Adrenal gland (tissue), 12 donors: ENCODE measurements around the gene TUBA1A. TPM values are rescaled to one million over a fixed set of nuclear protein-coding genes. Genes with fewer than 3 reads are reported as not detected.

ENCODE experiments used
- polyA plus RNA-seq, 3 donors: library from polyadenylated mRNA; stranded (reverse); fragments of 200-250 nt in 2 of 3; fragments of 350-450 nt in 1 of 3; fragmentation: Illumina TruSeq in 1 of 3; extraction: RNeasy Lipid Tissue Mini Kit (QIAGEN cat#74804) in 1 of 3; gene quantifications; one replicate each; pipeline ENCODE4 v1.2.3, GENCODE V29; 2013 to 2014
- small RNA-seq, 2 donors: library from RNA; depleted of rRNA; stranded (forward); fragments of <200 nt; gene quantifications; one replicate each; pipeline ENCODE3, GENCODE V24; 2016
- total RNA-seq, 9 donors: library from RNA; depleted of rRNA in 4 of 9; stranded (reverse); fragments of >200 nt in 4 of 9; fragments of 120-200 nt in 1 of 9; fragmentation: NEBNext Ultra II Directional in 1 of 9; extraction: Animal tissue kit (Norgen Biotek cat#: 25700) in 1 of 9; gene quantifications; one replicate each; pipeline versions ENCODE4 v1.1.0 to v1.2.4, GENCODE V29; 2013 to 2023
- donor health status: healthy with polysubstance abuse.
- donor health status: Bipolar disorder and iron deficiency.
- donor health status: DM: yes; HTN: yes; CAD: no.
- donor health status: DM: no; HTN: no; CAD: no.
- donor health status: DM: no; HTN: no; CAD: no.
- donor health status: DM: yes; HTN: yes; CAD: no.

TUBA1A gene
- total and polyA plus RNA-seq, 12 donors: 59.1 to 315 (median 144) TPM

Small RNAs within 50 kb of the gene (small RNA-seq; reads per million reads assigned to genes)
- gene RF00017: 0 reads per million in 2 donors

Other genes starting within 250 kb of the TUBA1A start
- gene ARF3, start 231.6 kb downstream of the TUBA1A start, total RNA-seq: 100 to 1,000 TPM in 5 of 9 donors, 10 to 100 TPM in 4; 73.1 to 237 (median 118) TPM
- gene ARF3, start 231.6 kb downstream of the TUBA1A start, polyA plus RNA-seq: 100 to 1,000 TPM in 1 of 3 donors, 10 to 100 TPM in 2; 55.2 to 172 (median 62.5) TPM
- under 1 TPM in 4 of 9 donors, not detected in 5; 0.11 to 0.40 (median 0.17) TPM for gene WNT10B, start 217.3 kb downstream of the TUBA1A start, total RNA-seq
- under 1 TPM in 2 of 3 donors, not detected in 1; 0.84 to 0.88 TPM for gene WNT10B, start 217.3 kb downstream of the TUBA1A start, polyA plus RNA-seq
- gene WNT1, start 210.8 kb downstream of the TUBA1A start, total RNA-seq: not detected
- not detected for gene WNT1, start 210.8 kb downstream of the TUBA1A start, polyA plus RNA-seq
- 1 to 10 TPM in 1 of 9 donors, under 1 TPM in 7, not detected in 1; 0.08 to 2.2 (median 0.54) TPM for gene DDN, start 189.7 kb downstream of the TUBA1A start, total RNA-seq
- gene DDN, start 189.7 kb downstream of the TUBA1A start, polyA plus RNA-seq: under 1 TPM; 0.08 to 0.17 (median 0.15) TPM
- gene PRKAG1, start 170.3 kb downstream of the TUBA1A start, total RNA-seq: 10 to 100 TPM; 70.1 to 89.6 (median 82.4) TPM
- gene PRKAG1, start 170.3 kb downstream of the TUBA1A start, polyA plus RNA-seq: 100 to 1,000 TPM in 1 of 3 donors, 10 to 100 TPM in 2; 60.1 to 141 (median 71.6) TPM
- 10 to 100 TPM; 21.2 to 80.9 (median 56.4) TPM for gene KMT2D, start 128.3 kb downstream of the TUBA1A start, total RNA-seq
- 100 to 1,000 TPM in 1 of 3 donors, 10 to 100 TPM in 2; 25.6 to 140 (median 31.4) TPM for gene KMT2D, start 128.3 kb downstream of the TUBA1A start, polyA plus RNA-seq
- 1 to 10 TPM in 1 of 9 donors, under 1 TPM in 4, not detected in 4; 0.28 to 1.8 (median 0.36) TPM for gene RHEBL1, start 119.1 kb downstream of the TUBA1A start, total RNA-seq
- under 1 TPM; 0.26 to 0.71 (median 0.32) TPM for gene RHEBL1, start 119.1 kb downstream of the TUBA1A start, polyA plus RNA-seq
- gene DHH, start 94.3 kb downstream of the TUBA1A start, total RNA-seq: 1 to 10 TPM in 2 of 9 donors, under 1 TPM in 7; 0.18 to 5.9 (median 0.51) TPM
- gene DHH, start 94.3 kb downstream of the TUBA1A start, polyA plus RNA-seq: under 1 TPM; 0.13 to 0.84 (median 0.16) TPM
- gene LMBR1L, start 78.2 kb downstream of the TUBA1A start, total RNA-seq: 100 to 1,000 TPM in 1 of 9 donors, 10 to 100 TPM in 8; 20.6 to 103 (median 74.5) TPM
- 100 to 1,000 TPM in 2 of 3 donors, 10 to 100 TPM in 1; 30.3 to 136 (median 121) TPM for gene LMBR1L, start 78.2 kb downstream of the TUBA1A start, polyA plus RNA-seq
- gene TUBA1B, start 57.7 kb downstream of the TUBA1A start, total RNA-seq: 100 to 1,000 TPM; 174 to 705 (median 415) TPM
- 100 to 1,000 TPM; 190 to 830 (median 244) TPM for gene TUBA1B, start 57.7 kb downstream of the TUBA1A start, polyA plus RNA-seq
- 100 to 1,000 TPM in 5 of 9 donors, 10 to 100 TPM in 4; 30.1 to 158 (median 107) TPM for gene TUBA1C, start 76.0 kb upstream of the TUBA1A start, total RNA-seq
- 100 to 1,000 TPM in 1 of 3 donors, 10 to 100 TPM in 2; 43.7 to 292 (median 79.6) TPM for gene TUBA1C, start 76.0 kb upstream of the TUBA1A start, polyA plus RNA-seq
- gene PRPH, start 106.1 kb upstream of the TUBA1A start, total RNA-seq: 10 to 100 TPM in 1 of 9 donors, 1 to 10 TPM in 3, under 1 TPM in 2, not detected in 3; 0.16 to 16.5 (median 3.5) TPM
- 10 to 100 TPM in 1 of 3 donors, 1 to 10 TPM in 2; 5.9 to 27.8 (median 9.6) TPM for gene PRPH, start 106.1 kb upstream of the TUBA1A start, polyA plus RNA-seq
- gene TROAP, start 134.2 kb upstream of the TUBA1A start, total RNA-seq: 1 to 10 TPM in 7 of 9 donors, under 1 TPM in 1, not detected in 1; 0.53 to 9.5 (median 1.9) TPM
- gene TROAP, start 134.2 kb upstream of the TUBA1A start, polyA plus RNA-seq: 1 to 10 TPM; 1.1 to 1.8 (median 1.1) TPM
- under 1 TPM in 2 of 9 donors, not detected in 7; 0.14 to 0.20 TPM for gene C1QL4, start 148.1 kb upstream of the TUBA1A start, total RNA-seq
- gene C1QL4, start 148.1 kb upstream of the TUBA1A start, polyA plus RNA-seq: not detected
- 1 to 10 TPM in 2 of 9 donors, under 1 TPM in 7; 0.55 to 2.9 (median 0.74) TPM for gene DNAJC22, start 157.8 kb upstream of the TUBA1A start, total RNA-seq
- gene DNAJC22, start 157.8 kb upstream of the TUBA1A start, polyA plus RNA-seq: under 1 TPM; 0.40 to 0.51 (median 0.48) TPM
- gene SPATS2, start 178.4 kb upstream of the TUBA1A start, total RNA-seq: 10 to 100 TPM in 7 of 9 donors, 1 to 10 TPM in 2; 4.9 to 21.4 (median 15.0) TPM
- 10 to 100 TPM; 11.0 to 23.1 (median 19.1) TPM for gene SPATS2, start 178.4 kb upstream of the TUBA1A start, polyA plus RNA-seq